Pancreas (tissue), 10 donors: ENCODE results near the gene RAPGEF6. TPM values are rescaled to one million over a fixed set of nuclear protein-coding genes. Genes with fewer than 3 reads are reported as not detected.

Experiments used
- ATAC-seq, 4 donors: fragments of 200-7000 bp; cut with Tn5 transposase; one replicate each; pipeline versions ENCODE4 v1.8.0 to v1.9.1; 2020; ENCODE audit warnings: mild to moderate bottlenecking in 4 of 4, moderate library complexity in 4 of 4
- DNase-seq, 6 donors: peaks; one replicate each; pipeline ENCODE4 v3.0.0-alpha.2; 2020
- FAIRE-seq: peaks from 2 replicates; lab custom pipeline; 2012; peaks lifted over from hg19 to GRCh38; lab: Jason Lieb, UNC
- H3K27ac ChIP-seq, 4 donors: fragments of 200-600 bp; sonication (generic); 1 replicate in 3 of 4; 2 replicates in 1 of 4; pipeline versions ENCODE4 v1.5.0 to v1.8.0; 2020
- H3K27me3 ChIP-seq, 4 donors: fragments of 200-600 bp; one replicate each; pipeline ENCODE4 v1.8.0; 2021
- H3K36me3 ChIP-seq, 3 donors: fragments of 200-600 bp; sonication (generic) in 1 of 3; one replicate each; pipeline versions ENCODE4 v1.5.0 to v1.8.0; 2020 to 2021
- H3K4me1 ChIP-seq, 3 donors: fragments of 200-600 bp; one replicate each; pipeline ENCODE4 v1.8.0; 2021
- H3K4me3 ChIP-seq, 4 donors: fragments of 200-600 bp; sonication (generic) in 2 of 4; one replicate each; pipeline versions ENCODE4 v1.5.0 to v1.8.0; 2020 to 2021
- H3K9me3 ChIP-seq, 4 donors: fragments of 200-600 bp; one replicate each; pipeline ENCODE4 v1.8.0; 2021
- CTCF ChIP-seq, 4 donors: fragments of 200-600 bp; sonication (generic) in 3 of 4; IDR thresholded peaks; one replicate each; pipeline versions ENCODE4 v1.5.0 to v1.8.0; 2021; ENCODE audit warnings: antibody characterized with exemption in 4 of 4
- WGBS, 2 donors: extraction: QIAGEN DNeasy Blood & Tissue Kit; methylation state at CpG; one replicate each; pipeline ENCODE4 v1.1.7; 2013; 5-methylcytosine and 5-hydroxymethylcytosine counted together
- intact Hi-C, 3 donors: fragments of 100-400 bp; cut with DNase I; formaldehyde crosslinking; loops; one replicate each; pipeline versions ENCODE4 v1.11.1 to v1.14.2; 2022
- polyA plus RNA-seq, 2 donors: library from polyadenylated mRNA; stranded (reverse); fragments of 200-250 nt; gene quantifications; one replicate each; pipeline ENCODE4 v1.2.3, GENCODE V29; 2013
- total RNA-seq, 6 donors: library from RNA; stranded (reverse); fragmentation: NEBNext Ultra II Directional in 4 of 6; extraction: Animal tissue kit (Norgen Biotek cat#: 25700) in 4 of 6; gene quantifications; one replicate each; pipeline versions ENCODE4 v1.2.1 to v1.2.4, GENCODE V29; 2021 to 2023
- donor health status: healthy with polysubstance abuse.
- donor health status: DM: no; HTN: no; CAD: no; lungs with moderate emphysema.
- donor health status: DM: no; HTN: no; CAD: no.
- donor health status: control.
- donor health status: control.
- donor health status: Bipolar disorder and iron deficiency.
- donor health status: DM: yes; HTN: yes; CAD: no.
- donor health status: DM: no; HTN: no; CAD: no.
- donor health status: DM: no; HTN: no; CAD: no.
- donor health status: DM: yes; HTN: yes; CAD: no.

RAPGEF6 gene
- total and polyA plus RNA-seq, 8 donors = 1.7 to 13.2 (median 6.7) TPM

GRCh38 chr5:131563434-131564228 lies 71.4 kb downstream of the RAPGEF6 start:
- intact Hi-C loops = no loop called here

GRCh38 chr5:131550606-131551005 lies 84.4 kb downstream of the RAPGEF6 start:
- no peak for ATAC-seq
- no peaks in the 10 kb centered on the region for H3K27me3 ChIP-seq
- no peak overlapping the region for H3K4me3 ChIP-seq
- no peak for FAIRE-seq
- H3K27ac ChIP-seq = no peak overlapping the region
- 68 to 71% methylated on average over 2 of the region's 2 CpGs for WGBS, 2 donors
- H3K36me3 ChIP-seq = no peaks in the 10 kb centered on the region
- no peaks in the 10 kb centered on the region for H3K9me3 ChIP-seq
- intact Hi-C loops = no loop called here
- TF ChIP-seq CTCF (IDR thresholded peaks at IDR 0.05) = no peak
- H3K4me1 ChIP-seq = no peaks in the 10 kb centered on the region
- DNase-seq = no peak

More at GRCh38 chr5:131563434-131564228, 71.4 kb downstream of the RAPGEF6 start:
- whole genome bisulfite sequencing, 2 donors = 88 to 91% methylated on average over 8 of the region's 8 CpGs
- DNase-seq = no peak
- H3K36me3 ChIP-seq = no peaks in the 10 kb centered on the region
- H3K4me3 ChIP-seq = no peak overlapping the region
- TF ChIP-seq CTCF (IDR thresholded peaks at IDR 0.05) = no peak
- peaks cover 0 to 3% (median 0%) of the 10 kb centered on the region in 3 donors for H3K4me1 ChIP-seq
- no peak for FAIRE-seq
- ATAC-seq = no peak
- H3K9me3 ChIP-seq = no peaks in the 10 kb centered on the region
- no peak overlapping the region for H3K27ac ChIP-seq
- H3K27me3 ChIP-seq = no peaks in the 10 kb centered on the region

- intact Hi-C loops = no loop called here
- Histone ChIP-seq H3K27ac (no peak overlapping the region), H3K27me3 (no peaks in the 10 kb centered on the region), H3K9me3 (no peaks in the 10 kb centered on the region), H3K36me3 (no peaks in the 10 kb centered on the region), H3K4me1 (no peaks in the 10 kb centered on the region), H3K4me3 (no peak overlapping the region)
- FAIRE-seq (no peak), DNase-seq (no peak), ATAC-seq (no peak)
- no peak for TF ChIP-seq CTCF (IDR thresholded peaks at IDR 0.05)
- WGBS, 2 donors = 92 to 95% methylated on average over 2 of the region's 2 CpGs
Measured at GRCh38 chr5:131548176-131548575, 86.9 kb downstream of the RAPGEF6 start.

GRCh38 chr5:131545845-131546244 lies 89.2 kb downstream of the RAPGEF6 start:
- DNase-seq (no peak), ATAC-seq (no peak), FAIRE-seq (no peak)
- no peaks in the 10 kb centered on the region for H3K27me3 ChIP-seq
- H3K4me3 ChIP-seq = no peak overlapping the region
- WGBS, 2 donors = 95 to 100% methylated on average over 1 of the region's 1 CpG
- H3K9me3 ChIP-seq = no peaks in the 10 kb centered on the region
- H3K4me1 ChIP-seq = no peaks in the 10 kb centered on the region
- no peak for TF ChIP-seq CTCF (IDR thresholded peaks at IDR 0.05)
- intact Hi-C loops = no loop called here
- no peaks in the 10 kb centered on the region for H3K36me3 ChIP-seq
- no peak overlapping the region for H3K27ac ChIP-seq

GRCh38 chr5:131542723-131543122 lies 92.3 kb downstream of the RAPGEF6 start:
- ATAC-seq = no peak

More at GRCh38 chr5:131542723-131543122, 92.3 kb downstream of the RAPGEF6 start:
- H3K36me3 ChIP-seq = no peaks in the 10 kb centered on the region
- no peaks in the 10 kb centered on the region for H3K27me3 ChIP-seq
- no peaks in the 10 kb centered on the region for H3K9me3 ChIP-seq
- intact Hi-C loops = no loop called here
- FAIRE-seq (no peak), DNase-seq (no peak)
- no peak for TF ChIP-seq CTCF (IDR thresholded peaks at IDR 0.05)
- no peaks in the 10 kb centered on the region for H3K4me1 ChIP-seq
- 78 to 83% methylated on average over 1 of the region's 1 CpG for WGBS, 2 donors
- H3K27ac ChIP-seq = no peak overlapping the region
- no peak overlapping the region for H3K4me3 ChIP-seq
